OCI-LY3 (cell line): ENCODE results near the gene IGDCC3.

Source experiments
- H2AFZ ChIP-seq: fragments of 200-600, 300-600 bp; shearing (Covaris generic); 2 replicates; pipeline ENCODE4 v1.6.0; 2014; ENCODE audit warnings: antibody characterized with exemption, low read depth, low read length
- H3K27ac ChIP-seq: fragments of 200-600, 300-600 bp; sonication (generic); 2 replicates; pipeline ENCODE4 v1.5.1; 2014; ENCODE audit warnings: mild to moderate bottlenecking, low read length, moderate library complexity, mixed read lengths
- H3K27me3 ChIP-seq: fragments of 200-600, 300-600 bp; sonication (generic); 2 replicates; pipeline ENCODE4 v1.6.1; 2014; ENCODE audit warnings: low read depth, low read length, mixed read lengths
- H3K36me3 ChIP-seq: fragments of 200-600, 300-600 bp; sonication (generic); replicated peaks from 2 replicates; pipeline ENCODE3; 2014; ENCODE audit warnings: low read depth, low read length, mixed read lengths
- H3K4me1 ChIP-seq: fragments of 300-600, 200-600 bp; sonication (generic); 2 replicates; pipeline ENCODE4 v1.6.1; 2014; ENCODE audit warnings: low read length, mixed read lengths
- H3K4me2 ChIP-seq: fragments of 200-600, 300-600 bp; sonication (generic); 2 replicates; pipeline ENCODE4 v1.6.1; 2014; ENCODE audit warnings: low read length, mixed read lengths
- H3K4me3 ChIP-seq: fragments of 300-600, 200-600 bp; sonication (generic); 2 replicates; pipeline ENCODE4 v1.5.1; 2014; ENCODE audit warnings: antibody characterized with exemption, mild to moderate bottlenecking, low read length, moderate library complexity
- H3K79me2 ChIP-seq: fragments of 300-600, 200-600 bp; shearing (Covaris generic); 2 replicates; pipeline ENCODE4 v1.6.1; 2014; ENCODE audit warnings: mild to moderate bottlenecking, low read length, mixed read lengths
- H3K9ac ChIP-seq: fragments of 300-600, 200-600 bp; shearing (Covaris generic); 2 replicates; pipeline ENCODE4 v1.6.0; 2014; ENCODE audit warnings: mild to moderate bottlenecking, low read length, moderate library complexity
- H3K9me3 ChIP-seq: fragments of 200-600, 300-600 bp; shearing (Covaris generic); 2 replicates; pipeline ENCODE4 v1.6.1; 2014; ENCODE audit warnings: low read length, mixed read lengths; ENCODE audit not compliant: insufficient read depth
- H4K20me1 ChIP-seq: fragments of 200-600, 300-600 bp; sonication (generic); 2 replicates; pipeline ENCODE4 v1.6.1; 2016; ENCODE audit warnings: low read length, mixed read lengths; ENCODE audit not compliant: insufficient read depth
- CTCF ChIP-seq: fragments of 200-600, 300-600 bp; sonication (generic); IDR thresholded peaks from 2 replicates; pipeline ENCODE4 v1.5.1; 2014; ENCODE audit warnings: antibody characterized with exemption, low read length, low read depth
- EZH2phosphoT487 ChIP-seq: fragments of 200-600 bp; shearing (Covaris generic); IDR thresholded peaks from 2 replicates; pipeline ENCODE4 v1.6.1; 2018; ENCODE audit warnings: antibody characterized with exemption, mixed run types, low read depth

The IGDCC3 gene

GRCh38 chr15:65386886-65387285, 9.1 kb upstream of the IGDCC3 start:
- H3K4me1 ChIP-seq = peaks cover 4% of the 10 kb centered on the region; the same call in 1 of the 2 replicates
- H3K79me2 ChIP-seq = no peaks in the 10 kb centered on the region
- no peaks in the 10 kb centered on the region for H3K9me3 ChIP-seq
- no peak overlapping the region for H3K4me2 ChIP-seq
- no peak overlapping the region for H2AFZ ChIP-seq
- H3K4me3 ChIP-seq = no peak overlapping the region
- TF ChIP-seq CTCF (no peak), EZH2phosphoT487 (no peak)
- H3K36me3 ChIP-seq = no peaks in the 10 kb centered on the region
- H4K20me1 ChIP-seq = no peaks in the 10 kb centered on the region
- H3K27ac ChIP-seq = no peak overlapping the region
- H3K9ac ChIP-seq = no peak overlapping the region
- H3K27me3 ChIP-seq = peaks cover 50% of the 10 kb centered on the region

DNA sequence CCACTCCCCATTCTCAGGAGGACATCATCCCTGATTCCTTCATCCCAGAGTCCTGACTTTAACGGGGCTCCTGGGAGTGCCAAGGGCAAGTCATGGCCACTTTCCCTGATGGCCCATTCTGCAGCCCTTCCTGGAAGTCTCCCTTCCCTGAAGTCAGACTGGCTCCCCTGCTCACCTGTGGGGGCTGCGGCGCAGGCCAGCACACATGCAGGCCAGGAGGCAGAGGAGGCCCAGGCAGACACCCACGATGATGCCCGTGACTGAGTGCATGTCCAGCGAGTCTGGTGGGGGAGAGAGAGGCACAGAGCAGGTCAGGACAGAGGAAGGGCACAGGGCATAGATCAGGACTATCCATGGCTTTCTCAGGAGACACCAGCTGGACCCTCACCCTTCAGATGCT, 8.6 kb upstream of the IGDCC3 start:
- H3K4me1 ChIP-seq = peaks cover 4% of the 10 kb centered on the region; the same call in 1 of the 2 replicates
- H3K79me2 ChIP-seq = no peaks in the 10 kb centered on the region
- H3K9me3 ChIP-seq = no peaks in the 10 kb centered on the region
- H3K9ac ChIP-seq = no peak overlapping the region
- H2AFZ ChIP-seq = no peak overlapping the region
- no peak overlapping the region for H3K4me2 ChIP-seq
- TF ChIP-seq CTCF (no peak), EZH2phosphoT487 (no peak)
- H3K4me3 ChIP-seq = no peak overlapping the region
- no peaks in the 10 kb centered on the region for H4K20me1 ChIP-seq
- no peak overlapping the region for H3K27ac ChIP-seq
- H3K36me3 ChIP-seq = no peaks in the 10 kb centered on the region
- H3K27me3 ChIP-seq = peaks cover 50% of the 10 kb centered on the region

DNA sequence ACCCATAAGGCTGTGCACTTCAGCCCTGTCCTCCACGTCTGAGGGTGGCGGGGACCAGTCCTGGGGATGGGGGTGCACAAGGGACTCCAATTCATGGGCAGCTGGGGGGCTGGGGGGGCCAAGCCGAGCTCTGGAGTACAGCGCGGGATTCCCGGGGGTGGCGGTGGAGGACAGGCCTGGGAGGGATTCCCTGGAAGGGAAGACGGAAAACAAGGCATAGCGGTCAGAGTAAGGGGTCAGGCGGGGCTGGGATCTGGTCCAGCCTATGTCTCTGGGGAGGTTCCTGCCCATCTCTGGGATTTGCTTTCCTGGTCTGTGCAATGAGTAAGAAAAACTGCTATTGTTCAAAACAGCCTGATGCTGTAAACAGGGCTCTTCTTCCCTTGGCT, 8.1 kb upstream of the IGDCC3 start:
- H3K9ac ChIP-seq = no peak overlapping the region
- peak overlapping the region; percentile 82; the same call in 1 of the 2 replicates for H3K4me3 ChIP-seq
- H3K27ac ChIP-seq = no peak overlapping the region
- no peak overlapping the region for H2AFZ ChIP-seq
- H3K4me2 ChIP-seq = peak overlapping the region; percentile 99
- no peaks in the 10 kb centered on the region for H4K20me1 ChIP-seq
- H3K4me1 ChIP-seq = peaks cover 4% of the 10 kb centered on the region; the same call in 1 of the 2 replicates
- H3K27me3 ChIP-seq = peaks cover 47% of the 10 kb centered on the region
- no peaks in the 10 kb centered on the region for H3K9me3 ChIP-seq
- no peaks in the 10 kb centered on the region for H3K36me3 ChIP-seq
- no peaks in the 10 kb centered on the region for H3K79me2 ChIP-seq
- no peak for TF ChIP-seq EZH2phosphoT487
- no peak; the same call in 1 of the 2 replicates for TF ChIP-seq CTCF

DNA sequence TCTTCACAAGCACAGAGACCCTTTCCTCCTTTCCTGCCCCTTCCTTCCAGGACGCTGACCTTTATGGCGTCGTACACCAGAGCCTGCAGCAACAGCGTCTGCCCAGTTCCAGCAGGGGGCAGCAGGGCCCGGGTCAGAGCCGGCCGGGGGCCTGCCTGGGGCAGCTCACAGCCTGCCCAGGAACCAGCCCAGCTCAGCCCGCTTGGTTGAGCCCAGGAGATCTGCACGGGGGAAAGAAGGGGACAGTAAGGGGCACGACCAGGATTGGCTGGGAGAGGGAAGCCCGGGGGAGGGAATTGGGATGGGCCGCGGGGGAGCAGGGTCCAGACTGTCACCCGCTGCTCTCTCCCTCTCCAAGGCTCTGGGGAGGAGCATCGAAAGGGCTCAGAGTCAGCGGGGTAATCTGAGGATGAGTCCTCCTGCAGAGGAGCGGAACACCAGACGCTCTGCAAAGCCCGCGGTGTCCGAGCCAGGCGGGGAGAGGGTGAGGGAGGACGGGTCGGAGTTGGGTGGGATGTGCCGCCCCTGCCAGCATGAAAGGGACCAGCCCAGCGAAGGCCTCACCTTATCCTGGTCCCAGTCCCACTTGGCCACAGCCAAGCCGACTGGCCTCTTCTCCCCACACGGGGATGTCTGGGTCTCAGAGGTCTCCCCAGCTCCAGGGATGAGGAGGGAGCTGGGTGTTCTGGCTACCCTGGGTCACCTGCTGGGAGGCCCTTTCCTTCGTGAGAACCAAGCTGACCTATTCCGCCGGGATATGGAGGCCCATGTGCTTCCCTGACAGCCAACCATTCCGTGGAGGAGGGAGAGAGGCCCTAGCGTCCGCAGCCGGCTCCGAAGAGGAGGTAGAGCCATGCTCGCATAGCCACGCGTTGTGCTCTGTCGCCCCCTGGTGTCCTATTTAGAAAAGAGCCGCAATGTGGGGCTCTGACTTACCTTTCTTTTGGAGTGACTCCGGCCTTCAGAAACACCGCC, 7.4 kb upstream of the IGDCC3 start:
- peak overlapping the region; percentile 82 for H3K4me3 ChIP-seq
- H3K4me1 ChIP-seq = peaks cover 4% of the 10 kb centered on the region; the same call in 1 of the 2 replicates
- TF ChIP-seq CTCF (peak; percentile 96), EZH2phosphoT487 (no peak)
- H3K36me3 ChIP-seq = no peaks in the 10 kb centered on the region
- no peak overlapping the region for H3K27ac ChIP-seq
- H3K9ac ChIP-seq = peak overlapping the region; percentile 62
- H3K4me2 ChIP-seq = peak overlapping the region; percentile 99
- H3K27me3 ChIP-seq = peaks cover 47% of the 10 kb centered on the region
- H3K79me2 ChIP-seq = no peaks in the 10 kb centered on the region
- H4K20me1 ChIP-seq = no peaks in the 10 kb centered on the region
- no peaks in the 10 kb centered on the region for H3K9me3 ChIP-seq
- H2AFZ ChIP-seq = peak overlapping the region; percentile 90
